Skeletal muscle cell (primary cell): ENCODE measurements around the gene EHHADH.

ENCODE experiments used
- DNase-seq: peaks from one replicate; pipeline ENCODE4 v3.0.0-alpha.2; 2010; ENCODE audit warnings: low read depth
- H3K4me3 ChIP-seq: 2 replicates; pipeline ENCODE4 v1.5.1; 2011; ENCODE audit warnings: low read depth, mild to moderate bottlenecking, control low read depth, low read length, moderate library complexity

EHHADH gene

GRCh38 chr3:185204894-185205293 is 49.0 kb downstream of the EHHADH start:
- no peak for DNase-seq
- no peak overlapping the region for H3K4me3 ChIP-seq

GRCh38 chr3:185200639-185201038 is 53.2 kb downstream of the EHHADH start:
- no peak overlapping the region for H3K4me3 ChIP-seq
- peak; percentile 66 for DNase-seq

DNA sequence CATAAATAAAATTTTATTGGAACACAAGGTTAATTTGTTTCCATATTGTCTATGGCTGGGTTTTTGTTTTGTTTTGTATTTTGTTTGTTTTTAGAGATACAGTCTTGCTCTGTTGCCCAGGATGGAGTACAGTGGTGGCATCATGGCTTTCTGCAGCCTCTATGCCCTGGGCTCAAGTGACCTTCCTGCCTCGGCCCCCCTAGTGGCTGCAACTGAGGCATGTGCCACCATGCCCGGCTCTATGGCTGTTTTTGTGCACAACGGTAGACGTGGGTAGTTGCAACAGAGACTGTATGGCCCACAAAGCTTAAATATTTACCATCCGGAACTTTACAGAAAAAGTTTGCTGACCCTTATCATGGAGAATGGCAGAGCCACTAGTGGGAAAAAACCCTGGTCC is 54.2 kb downstream of the EHHADH start:
- no peak overlapping the region for H3K4me3 ChIP-seq
- DNase-seq = no peak

DNA sequence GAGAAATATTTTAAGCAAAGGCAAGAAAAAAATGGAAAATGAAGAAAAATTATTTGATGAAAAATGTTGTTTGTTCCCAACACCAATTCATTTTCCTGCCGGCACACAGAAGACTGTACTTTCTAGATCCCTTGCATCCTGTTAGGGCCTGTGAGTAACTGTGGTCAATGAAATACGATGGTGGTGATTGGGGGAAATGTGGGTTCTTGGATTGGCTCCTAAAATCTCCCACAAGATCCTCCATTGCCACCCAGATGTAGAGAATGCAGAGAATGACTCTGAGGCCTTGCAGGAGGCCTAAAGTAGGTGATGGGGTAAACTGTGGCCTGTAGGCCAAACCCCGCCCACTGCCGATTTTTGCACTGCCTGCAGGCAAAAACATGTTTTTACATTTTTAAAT is 54.6 kb downstream of the EHHADH start:
- no peak for DNase-seq
- no peak overlapping the region for H3K4me3 ChIP-seq

DNA sequence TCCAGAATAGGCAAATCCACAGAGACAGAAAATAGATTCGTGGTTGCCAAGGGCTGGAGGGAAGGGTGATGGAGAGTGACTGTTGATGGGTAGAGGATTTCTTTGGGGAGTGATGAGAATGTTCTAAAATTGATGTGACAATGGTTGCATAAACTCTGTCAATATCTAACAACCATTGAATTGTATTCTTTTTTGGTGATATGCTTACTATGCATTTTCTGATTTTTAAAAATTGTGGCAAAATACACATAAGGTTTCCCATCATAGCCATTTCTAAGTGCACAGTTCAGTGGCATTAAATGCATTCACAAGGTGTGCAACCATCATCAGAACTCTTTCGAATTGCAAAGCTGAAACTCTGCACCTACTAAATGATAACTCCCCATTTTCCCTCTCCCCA is 56.8 kb downstream of the EHHADH start:
- no peak for DNase-seq
- no peak overlapping the region for H3K4me3 ChIP-seq

GRCh38 chr3:185195652-185196051 is 58.2 kb downstream of the EHHADH start:
- DNase-seq = no peak

GRCh38 chr3:185188816-185189215 is 65.0 kb downstream of the EHHADH start:
- H3K4me3 ChIP-seq = no peak overlapping the region
- no peak for DNase-seq

More at GRCh38 chr3:185195652-185196051, 58.2 kb downstream of the EHHADH start:
- no peak overlapping the region for H3K4me3 ChIP-seq

DNA sequence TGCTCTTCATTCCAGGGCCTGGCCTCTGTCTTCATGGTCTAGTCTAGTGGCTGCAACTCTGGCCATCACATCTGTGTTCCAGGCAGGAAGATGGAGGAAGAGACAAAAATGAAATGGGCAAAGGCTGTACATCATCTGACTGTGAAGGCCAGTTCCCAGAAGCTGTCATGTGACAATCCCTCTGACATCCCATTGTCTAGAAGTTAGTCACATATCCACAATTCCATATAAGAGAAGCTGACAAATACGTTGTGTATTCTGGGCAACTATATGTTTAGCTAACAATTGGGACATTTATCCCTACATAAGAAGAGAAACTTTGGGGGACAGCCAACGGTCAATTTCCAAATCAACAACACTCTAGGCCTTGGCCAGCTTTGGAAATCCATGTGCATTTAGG is 66.5 kb downstream of the EHHADH start:
- no peak for DNase-seq
- H3K4me3 ChIP-seq = no peak overlapping the region

GRCh38 chr3:185176750-185177359 is 77.0 kb downstream of the EHHADH start:
- no peak for DNase-seq
- no peak overlapping the region for H3K4me3 ChIP-seq

GRCh38 chr3:185175370-185175987 is 78.4 kb downstream of the EHHADH start:
- DNase-seq = peak; percentile 22
- H3K4me3 ChIP-seq = no peak overlapping the region

GRCh38 chr3:185172086-185173049 is 81.5 kb downstream of the EHHADH start:
- DNase-seq = no peak
- H3K4me3 ChIP-seq = no peak overlapping the region

- H3K4me3 ChIP-seq = no peak overlapping the region
- no peak for DNase-seq
Measured at GRCh38 chr3:185164428-185165217, 89.2 kb downstream of the EHHADH start.

DNA sequence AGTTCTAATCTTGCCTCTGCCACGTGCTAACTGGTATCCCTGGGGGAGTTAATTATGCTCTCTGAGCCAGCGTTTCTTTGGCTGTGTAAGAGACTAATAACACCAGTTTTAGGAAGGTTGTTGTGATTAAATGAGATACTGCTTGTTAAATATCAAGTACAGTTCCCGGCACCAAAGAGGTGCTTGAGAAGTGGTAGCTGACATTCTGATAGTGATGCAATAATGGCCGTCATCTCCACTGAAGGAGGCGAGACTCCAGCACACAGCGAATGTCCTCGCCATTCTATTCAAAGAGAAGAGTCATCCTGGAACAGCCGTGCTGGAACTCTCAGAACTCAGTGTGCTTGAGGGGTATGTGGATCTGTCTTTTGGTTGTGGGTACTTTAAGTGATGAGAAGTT is 91.2 kb downstream of the EHHADH start:
- DNase-seq = no peak
- no peak overlapping the region for H3K4me3 ChIP-seq

- no peak overlapping the region for H3K4me3 ChIP-seq
Measured at GRCh38 chr3:185161761-185162160, 92.1 kb downstream of the EHHADH start.

DNA sequence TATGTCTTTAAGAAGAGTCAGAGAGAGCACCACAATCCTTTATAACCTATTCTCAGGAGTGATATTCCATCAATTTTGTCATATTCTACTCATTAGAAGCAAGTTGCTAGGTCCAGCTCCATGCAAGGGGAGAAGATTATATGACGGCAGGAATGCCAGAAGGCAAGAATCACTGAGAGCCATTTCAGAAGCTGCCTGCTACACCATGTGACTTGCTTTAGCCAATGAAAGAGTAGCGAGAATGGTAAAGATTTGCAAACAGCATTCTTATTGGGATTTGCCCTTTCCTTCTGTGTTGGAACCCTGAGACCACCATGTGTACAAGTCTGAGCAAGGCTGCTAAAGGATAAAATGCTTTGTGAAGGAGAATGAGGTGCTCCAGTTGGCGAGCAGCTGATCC is 96.5 kb downstream of the EHHADH start:
- H3K4me3 ChIP-seq = no peak overlapping the region
- DNase-seq = no peak

More at GRCh38 chr3:185161761-185162160, 92.1 kb downstream of the EHHADH start:
- no peak for DNase-seq

DNA sequence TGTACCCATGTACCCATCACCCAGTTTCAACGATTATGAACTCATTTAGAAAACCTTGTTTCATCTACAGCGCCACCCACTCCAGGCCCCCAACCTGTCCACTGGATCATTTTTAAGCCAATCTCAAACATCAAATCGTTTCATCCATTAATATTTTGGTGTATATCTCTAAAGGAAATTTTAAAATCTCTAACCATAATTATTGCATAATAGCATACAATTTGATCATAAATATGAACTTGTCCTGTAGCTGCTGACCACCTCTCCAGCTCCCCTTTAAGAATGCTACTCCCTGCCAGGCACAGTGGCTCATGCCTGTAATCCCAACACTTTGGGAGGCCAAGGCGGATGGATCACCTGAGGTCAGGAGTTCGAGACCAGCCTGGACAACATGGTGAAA is 98.2 kb downstream of the EHHADH start:
- DNase-seq = no peak
- no peak overlapping the region for H3K4me3 ChIP-seq

GRCh38 chr3:185153861-185154629 is 99.8 kb downstream of the EHHADH start:
- DNase-seq = no peak
- no peak overlapping the region for H3K4me3 ChIP-seq

DNA sequence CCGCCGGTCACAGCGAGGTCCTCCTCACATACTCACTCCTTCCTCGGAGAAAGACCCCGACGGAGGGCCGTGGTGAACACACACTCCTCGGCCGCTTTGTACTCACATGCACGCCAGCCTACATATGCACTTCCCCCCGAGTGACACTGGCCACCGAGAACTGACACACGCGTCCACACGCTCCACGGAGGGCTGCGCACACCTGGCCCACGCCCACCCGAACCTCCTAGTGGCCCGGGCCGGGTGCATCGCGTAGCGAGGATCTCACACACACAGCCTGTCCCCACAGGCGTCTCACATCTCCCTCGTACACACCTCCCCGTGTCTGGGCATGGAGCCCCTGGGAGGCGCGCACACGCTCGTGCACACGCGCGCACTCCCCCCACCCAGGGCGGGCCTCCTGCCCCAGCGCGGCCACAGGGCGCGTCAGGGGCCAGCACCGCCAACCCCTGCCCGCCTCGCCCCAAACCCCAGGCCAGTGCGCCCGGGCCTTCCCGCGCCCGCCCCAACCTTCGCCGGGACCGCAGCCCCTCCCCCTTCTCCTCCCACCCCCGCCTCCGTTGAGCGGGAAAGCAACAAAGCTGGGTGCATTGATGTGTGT is 100.6 kb downstream of the EHHADH start:
- no peak for DNase-seq
- peak overlapping the region; percentile 58 for H3K4me3 ChIP-seq
